ENCODE measurements around the gene CCDC69.

Gene CCDC69

DNA sequence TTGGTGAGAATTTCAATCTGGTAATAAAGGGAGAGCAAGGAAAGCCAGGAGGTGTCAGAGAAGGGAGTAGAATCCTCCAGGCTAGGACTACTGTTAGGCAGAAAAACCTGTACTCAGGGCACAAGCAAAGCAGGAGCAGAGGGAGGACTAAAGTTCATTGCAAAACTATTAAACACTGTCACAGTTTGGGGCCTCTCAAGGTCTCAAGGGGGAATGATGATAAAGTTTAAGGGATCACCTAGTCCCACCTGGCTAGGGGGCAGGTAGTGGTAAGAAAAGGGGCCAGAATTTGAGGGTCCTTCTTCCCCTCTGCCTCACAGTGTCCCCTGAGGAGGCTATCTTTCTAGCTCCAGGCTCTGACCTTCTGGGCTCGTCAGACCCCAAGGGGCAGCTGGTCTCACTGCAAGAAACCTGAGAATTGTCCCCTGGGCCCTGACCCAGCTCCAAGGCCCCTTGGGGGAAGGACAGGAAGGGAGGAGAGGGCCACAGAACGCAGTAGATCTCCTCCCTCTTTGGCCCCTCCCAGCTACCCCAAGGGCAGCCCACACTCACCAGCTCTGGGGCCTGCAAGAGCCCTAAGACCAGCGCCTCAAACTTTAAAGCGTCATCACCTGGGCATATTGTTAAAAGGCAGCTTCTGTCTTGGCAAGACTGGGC lies 974 bp downstream of the CCDC69 start:
- no peak overlapping the region; the same call in 1 of the 2 replicates for H3K4me3 ChIP-seq (ENCODE audit: low read length)
- DNase-seq (ENCODE audit: low read depth): no peak

DNA sequence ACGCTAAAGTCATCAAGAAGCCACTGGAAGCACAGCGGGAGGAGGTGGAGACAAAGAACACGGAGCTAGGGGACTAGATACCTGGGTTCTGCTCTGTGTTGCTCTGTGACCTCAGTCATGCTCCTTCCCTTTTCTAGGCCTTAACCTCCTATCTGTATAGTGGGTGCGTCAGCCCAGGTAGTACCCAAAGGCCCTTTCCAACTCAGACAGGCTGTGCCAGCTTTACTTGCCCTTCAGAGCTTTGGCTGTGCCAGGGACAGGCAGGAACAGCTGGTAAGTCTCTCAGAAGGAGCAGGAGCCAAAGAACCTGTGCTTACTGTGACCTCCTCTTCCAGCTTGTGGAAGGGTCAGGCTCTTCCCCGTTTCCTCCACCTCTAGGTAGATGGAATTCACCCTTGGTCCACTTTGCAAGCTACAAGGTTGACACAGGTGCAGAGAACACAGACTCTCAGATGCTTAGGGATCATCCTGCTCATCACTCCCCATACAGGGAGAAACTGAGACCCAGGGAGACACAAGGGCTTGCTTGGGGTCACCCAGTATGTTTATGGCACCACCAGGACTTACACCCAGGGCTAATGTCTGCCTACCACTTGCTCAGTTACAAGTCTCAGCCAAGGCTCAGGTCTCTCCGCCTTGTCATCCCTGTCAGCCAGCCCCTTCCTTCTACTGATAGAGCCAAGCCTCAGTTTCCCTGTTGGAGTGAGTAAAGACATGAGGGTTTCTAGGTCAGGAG lies 1.7 kb downstream of the CCDC69 start:
- no peak for DNase-seq (ENCODE audit: low read depth)
- TF ChIP-seq, protein P1, sequence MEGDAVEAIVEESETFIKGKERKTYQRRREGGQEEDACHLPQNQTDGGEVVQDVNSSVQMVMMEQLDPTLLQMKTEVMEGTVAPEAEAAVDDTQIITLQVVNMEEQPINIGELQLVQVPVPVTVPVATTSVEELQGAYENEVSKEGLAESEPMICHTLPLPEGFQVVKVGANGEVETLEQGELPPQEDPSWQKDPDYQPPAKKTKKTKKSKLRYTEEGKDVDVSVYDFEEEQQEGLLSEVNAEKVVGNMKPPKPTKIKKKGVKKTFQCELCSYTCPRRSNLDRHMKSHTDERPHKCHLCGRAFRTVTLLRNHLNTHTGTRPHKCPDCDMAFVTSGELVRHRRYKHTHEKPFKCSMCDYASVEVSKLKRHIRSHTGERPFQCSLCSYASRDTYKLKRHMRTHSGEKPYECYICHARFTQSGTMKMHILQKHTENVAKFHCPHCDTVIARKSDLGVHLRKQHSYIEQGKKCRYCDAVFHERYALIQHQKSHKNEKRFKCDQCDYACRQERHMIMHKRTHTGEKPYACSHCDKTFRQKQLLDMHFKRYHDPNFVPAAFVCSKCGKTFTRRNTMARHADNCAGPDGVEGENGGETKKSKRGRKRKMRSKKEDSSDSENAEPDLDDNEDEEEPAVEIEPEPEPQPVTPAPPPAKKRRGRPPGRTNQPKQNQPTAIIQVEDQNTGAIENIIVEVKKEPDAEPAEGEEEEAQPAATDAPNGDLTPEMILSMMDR (conservative IDR thresholded peaks at IDR 0.05; ENCODE audit: low read length): no peak

More for the DNA sequence above, 974 bp downstream of the CCDC69 start:
- TF ChIP-seq, protein P1 (conservative IDR thresholded peaks at IDR 0.05; ENCODE audit: low read length): no peak

GRCh38 chr5:151221574-151221973 lies 2.3 kb downstream of the CCDC69 start:
- H3K4me3 ChIP-seq (ENCODE audit: low read length): no peak overlapping the region
- DNase-seq (ENCODE audit: low read depth): no peak
- TF ChIP-seq, protein P1 (conservative IDR thresholded peaks at IDR 0.05; ENCODE audit: low read length): no peak

More for the DNA sequence above, 1.7 kb downstream of the CCDC69 start:
- H3K4me3 ChIP-seq (ENCODE audit: low read length): no peak overlapping the region

- TF ChIP-seq, protein P1 (conservative IDR thresholded peaks at IDR 0.05; ENCODE audit: low read length): 0 out of 2 replicates have a peak, but pooled peaks have one; percentile 14
- no peak overlapping the region for H3K4me3 ChIP-seq (ENCODE audit: low read length)
- DNase-seq (ENCODE audit: low read depth): no peak
Measured at GRCh38 chr5:151219789-151220188, 4.1 kb downstream of the CCDC69 start.

DNA sequence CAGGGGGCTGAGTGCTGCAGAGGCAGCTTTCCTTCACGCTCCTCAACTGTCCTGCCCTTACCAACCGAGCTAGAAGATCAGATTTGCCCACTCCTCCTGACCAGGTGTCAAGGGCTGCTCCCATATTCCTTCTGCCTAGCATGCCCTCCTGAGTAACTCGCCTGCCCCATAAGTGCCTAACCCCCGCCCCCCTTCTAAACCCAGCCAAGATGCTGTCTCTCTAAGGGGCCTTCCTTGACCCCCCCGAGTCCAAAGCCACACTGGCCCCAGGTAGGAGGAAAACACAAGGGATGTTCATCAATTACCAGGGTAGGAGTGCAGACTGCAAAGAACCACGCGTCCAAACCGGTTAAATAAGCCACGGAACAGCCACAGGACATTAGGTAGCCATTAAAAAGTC lies 4.8 kb downstream of the CCDC69 start:
- no peak for DNase-seq (ENCODE audit: low read depth)
- H3K4me3 ChIP-seq (ENCODE audit: low read length): no peak overlapping the region
- TF ChIP-seq, protein P1 (conservative IDR thresholded peaks at IDR 0.05; ENCODE audit: low read length): no peak

GRCh38 chr5:151218177-151218576 lies 5.7 kb downstream of the CCDC69 start:
- no peak for DNase-seq (ENCODE audit: low read depth)
- no peak overlapping the region for H3K4me3 ChIP-seq (ENCODE audit: low read length)
- TF ChIP-seq, protein P1 (conservative IDR thresholded peaks at IDR 0.05; ENCODE audit: low read length): no peak

DNA sequence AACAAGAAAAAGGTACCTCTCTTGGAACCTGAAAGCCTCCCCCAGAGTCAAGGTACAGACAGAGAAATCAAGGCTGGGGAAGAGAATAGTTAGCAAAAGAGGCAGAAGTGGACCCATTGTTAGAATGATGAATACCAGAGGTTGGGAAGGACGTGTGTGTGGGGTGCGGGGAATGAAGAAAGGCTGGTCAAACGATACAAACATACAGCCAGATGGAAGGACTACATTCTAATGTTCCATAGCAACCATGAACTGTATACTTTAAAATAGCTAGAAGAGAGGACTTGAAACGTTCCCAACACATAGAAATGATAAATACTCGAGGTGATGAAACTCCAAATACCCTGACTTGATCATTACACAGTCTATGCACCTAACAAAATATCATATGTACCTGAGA lies 7.1 kb downstream of the CCDC69 start:
- no peak for DNase-seq (ENCODE audit: low read depth)
- TF ChIP-seq, protein P1 (conservative IDR thresholded peaks at IDR 0.05; ENCODE audit: low read length): no peak
- no peak overlapping the region for H3K4me3 ChIP-seq (ENCODE audit: low read length)
